ENCODE measurements around the gene FEM1C. TPM values are rescaled to one million over a fixed set of nuclear protein-coding genes. Genes with fewer than 3 reads are reported as not detected.
"Not testable (repeated sequence)": the region's sequence is repeated elsewhere in the genome, so short reads cannot be mapped to it uniquely, and the experiment has no call there.

Gene FEM1C
- total RNA-seq, 1 experiment from 2014 or later: 22.5 TPM

- no peak for DNase-seq (ENCODE audit: low read depth)
Measured at GRCh38 chr5:115522832-115523403, 21.7 kb downstream of the FEM1C start.

DNA sequence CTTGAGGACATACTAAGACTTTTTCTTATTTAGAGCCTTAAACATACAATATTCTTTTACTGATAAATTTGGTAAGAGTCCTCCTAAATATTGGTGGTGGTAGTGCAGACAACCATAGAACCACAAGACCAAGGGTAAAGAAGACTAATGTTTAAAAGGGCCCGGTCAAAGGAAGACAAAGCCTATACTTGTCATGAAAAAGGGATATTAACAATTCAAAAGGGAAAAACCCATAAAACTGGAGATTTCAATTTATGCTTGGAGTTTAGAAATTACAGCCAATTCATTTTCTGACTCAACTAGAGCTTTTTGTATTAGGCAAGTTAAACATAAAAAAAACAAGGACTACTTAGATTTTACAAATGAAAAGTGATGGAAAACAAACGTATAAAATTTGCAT lies 24.4 kb downstream of the FEM1C start:
- no peak for DNase-seq (ENCODE audit: low read depth)

DNA sequence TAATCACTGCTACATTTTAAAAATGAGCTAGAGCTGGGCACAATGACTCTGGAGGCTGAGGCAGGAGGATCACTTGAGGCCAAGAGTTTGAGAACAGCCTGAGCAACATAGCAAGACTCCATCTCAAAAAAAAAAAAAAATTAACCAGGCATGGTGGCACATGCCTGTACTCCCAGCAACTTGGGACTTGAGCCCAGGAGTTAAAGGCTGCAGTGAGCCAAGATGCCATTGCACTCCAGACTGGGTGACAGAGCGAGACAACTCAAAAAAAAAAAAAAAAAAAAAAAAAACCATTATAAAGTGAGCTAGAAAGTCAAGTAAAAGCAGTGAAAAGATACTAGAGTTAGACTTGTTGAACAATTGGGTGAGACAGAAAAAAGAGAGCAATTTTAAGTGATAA lies 28.2 kb downstream of the FEM1C start:
- DNase-seq (ENCODE audit: low read depth): no peak

DNA sequence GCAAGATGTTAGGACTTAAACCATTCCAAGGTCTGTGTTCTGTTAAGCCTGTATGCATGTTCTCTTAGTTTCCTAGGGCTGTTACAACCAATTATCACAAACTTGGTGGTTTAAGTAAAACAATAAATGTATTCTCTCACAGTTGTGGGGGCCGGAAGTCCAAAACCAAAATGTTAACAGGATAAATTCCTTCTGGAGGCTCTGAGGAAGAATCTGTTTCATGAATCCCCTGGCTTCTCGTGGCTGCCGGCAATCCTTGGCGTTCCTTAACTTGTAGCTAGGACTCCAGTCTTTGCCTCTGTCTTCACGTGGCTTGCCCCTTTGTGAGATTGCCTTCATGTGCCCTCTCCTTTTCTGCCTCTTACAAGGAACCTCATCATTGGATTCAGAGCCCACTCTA lies 30.4 kb downstream of the FEM1C start:
- DNase-seq (ENCODE audit: low read depth): no peak

DNA sequence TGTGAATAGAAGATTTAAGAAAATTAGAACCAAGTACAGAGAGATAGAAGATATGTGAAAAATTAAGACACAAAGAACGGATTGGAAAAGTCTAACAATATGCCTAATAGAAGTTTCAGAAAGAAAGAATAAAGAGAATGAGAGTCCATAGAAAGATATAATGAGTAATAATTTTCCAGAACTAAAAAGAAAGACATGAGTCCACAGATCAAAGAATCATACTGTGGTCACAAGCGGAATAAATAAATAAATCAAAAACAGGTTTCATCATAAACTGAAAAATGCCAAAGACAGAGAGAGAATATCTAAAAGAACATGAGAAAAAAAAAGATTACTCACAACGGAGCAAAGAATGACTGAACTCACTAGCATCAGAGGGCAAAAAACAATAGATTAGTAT lies 32.9 kb downstream of the FEM1C start:
- no peak for DNase-seq (ENCODE audit: low read depth)

DNA sequence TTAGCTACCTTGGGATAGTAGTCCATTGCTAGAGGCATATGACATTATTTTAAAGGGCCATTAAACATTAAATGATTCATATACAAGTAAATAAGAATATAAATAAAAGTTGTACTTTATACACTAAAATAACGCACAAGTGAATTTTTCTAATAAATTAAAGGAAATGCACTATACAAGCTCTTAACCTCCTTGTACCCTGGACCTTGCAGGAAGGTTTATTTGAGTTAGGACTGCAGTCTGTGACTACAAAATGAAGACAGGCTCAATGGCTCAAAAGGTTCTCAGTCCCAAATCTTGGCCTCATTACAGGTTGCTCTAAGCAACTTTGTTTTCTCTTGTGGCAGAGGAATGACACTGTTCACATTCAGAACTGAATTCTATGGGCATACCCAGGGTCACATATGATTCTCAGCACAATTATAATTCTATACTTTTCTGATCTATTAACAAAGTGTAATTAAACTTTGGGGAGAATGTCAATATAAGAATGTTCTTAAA lies 34.4 kb downstream of the FEM1C start:
- DNase-seq (ENCODE audit: low read depth): no peak

GRCh38 chr5:115509547-115509946 lies 35.0 kb downstream of the FEM1C start:
- no peak for DNase-seq (ENCODE audit: low read depth)

DNA sequence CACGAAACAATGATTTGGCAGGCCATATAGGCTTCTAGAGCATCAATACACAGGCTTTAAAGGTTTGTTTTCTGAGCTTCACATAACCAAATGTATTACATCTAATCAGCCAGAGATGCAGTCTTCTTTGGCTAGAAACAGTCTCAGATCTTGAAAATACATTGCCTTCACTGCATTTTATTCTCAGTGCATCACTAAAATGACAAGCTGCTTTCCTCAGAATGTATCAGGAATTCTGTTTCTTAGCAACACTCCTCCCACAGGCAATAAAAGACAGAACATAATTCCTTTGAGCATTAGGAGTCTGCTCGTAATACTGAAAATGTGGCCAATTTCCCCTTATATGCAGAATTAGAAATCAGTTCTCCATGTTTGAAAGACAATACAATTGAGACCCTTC lies 36.9 kb downstream of the FEM1C start:
- DNase-seq (ENCODE audit: low read depth): peak; percentile 21

DNA sequence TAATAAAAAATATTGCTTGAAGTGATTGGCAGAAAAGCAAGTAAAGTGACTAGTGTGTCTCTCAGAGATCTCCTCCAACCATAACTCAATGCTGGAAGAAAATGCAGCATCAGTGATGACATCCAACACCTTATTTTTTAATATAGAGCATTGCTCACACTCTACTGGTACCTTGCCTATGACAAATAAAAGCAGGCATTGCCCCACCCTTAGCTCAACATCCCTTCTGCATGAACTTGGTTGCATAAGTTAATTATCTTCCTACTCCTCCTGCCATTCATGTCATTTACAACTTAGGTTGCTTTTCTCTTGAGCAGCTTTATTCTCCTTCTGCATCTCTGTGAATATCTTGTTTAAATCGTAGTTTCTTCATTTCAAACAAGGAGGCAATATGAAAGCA lies 41.2 kb downstream of the FEM1C start:
- no peak for DNase-seq (ENCODE audit: low read depth)

- no peak for DNase-seq (ENCODE audit: low read depth)
Measured at GRCh38 chr5:115501464-115502210, 42.9 kb downstream of the FEM1C start.

- DNase-seq (ENCODE audit: low read depth): no peak
Measured at GRCh38 chr5:115500225-115500624, 44.4 kb downstream of the FEM1C start.

GRCh38 chr5:115496936-115497576 lies 47.5 kb downstream of the FEM1C start:
- DNase-seq (ENCODE audit: low read depth): no peak

GRCh38 chr5:115494570-115495289 lies 49.8 kb downstream of the FEM1C start:
- DNase-seq (ENCODE audit: low read depth): peak; percentile 73

- no peak for DNase-seq (ENCODE audit: low read depth)
Measured at GRCh38 chr5:115490596-115490995, 54.0 kb downstream of the FEM1C start.

GRCh38 chr5:115489733-115490132 lies 54.8 kb downstream of the FEM1C start:
- no peak for DNase-seq (ENCODE audit: low read depth)

- DNase-seq (ENCODE audit: low read depth): no peak
Measured at GRCh38 chr5:115487756-115488155, 56.8 kb downstream of the FEM1C start.

DNA sequence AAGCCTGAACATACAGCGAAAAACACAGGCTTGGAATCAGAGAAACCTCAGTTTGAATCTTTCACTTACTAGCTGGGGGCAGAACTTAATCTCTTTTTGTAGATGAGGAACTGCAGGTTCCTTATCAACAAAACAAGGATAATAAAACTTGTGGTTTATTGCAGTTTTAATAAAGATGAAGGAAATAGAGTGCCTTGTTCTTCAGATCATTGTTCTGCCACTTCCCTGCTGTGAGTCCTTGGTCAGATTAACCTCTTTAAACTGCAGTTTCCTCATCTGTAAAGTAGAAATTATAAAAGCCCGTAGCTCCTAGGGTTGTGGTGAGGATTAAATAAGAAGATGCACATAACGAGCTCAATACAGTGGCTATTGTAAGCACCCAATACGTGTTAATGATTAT lies 57.4 kb downstream of the FEM1C start:
- DNase-seq (ENCODE audit: low read depth): no peak

DNA sequence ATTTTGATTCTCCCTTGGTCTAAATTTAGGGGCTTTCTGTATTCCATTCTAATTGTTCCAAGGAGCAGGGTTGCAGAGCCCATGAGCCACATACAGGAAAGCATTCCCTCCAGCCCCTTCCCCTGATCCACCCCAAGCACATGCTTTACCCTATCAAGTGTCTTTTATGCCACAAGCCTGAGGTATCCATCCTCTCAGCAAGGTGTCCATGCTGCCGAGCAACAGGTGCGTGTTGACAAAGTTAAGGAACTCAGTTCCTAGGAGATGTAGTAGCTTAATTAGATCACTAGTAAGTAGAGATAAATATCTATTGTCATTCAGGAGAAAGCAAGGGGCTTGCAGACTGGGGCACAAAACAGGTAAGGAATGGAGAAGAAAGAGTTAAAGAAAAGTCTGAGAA lies 57.8 kb downstream of the FEM1C start:
- DNase-seq (ENCODE audit: low read depth): no peak

- DNase-seq (ENCODE audit: low read depth): no peak
Measured at GRCh38 chr5:115484368-115484767, 60.2 kb downstream of the FEM1C start.

- DNase-seq (ENCODE audit: low read depth): no peak
Measured at GRCh38 chr5:115480900-115481299, 63.7 kb downstream of the FEM1C start.

- DNase-seq (ENCODE audit: low read depth): no peak
Measured at GRCh38 chr5:115480271-115480670, 64.3 kb downstream of the FEM1C start.

DNA sequence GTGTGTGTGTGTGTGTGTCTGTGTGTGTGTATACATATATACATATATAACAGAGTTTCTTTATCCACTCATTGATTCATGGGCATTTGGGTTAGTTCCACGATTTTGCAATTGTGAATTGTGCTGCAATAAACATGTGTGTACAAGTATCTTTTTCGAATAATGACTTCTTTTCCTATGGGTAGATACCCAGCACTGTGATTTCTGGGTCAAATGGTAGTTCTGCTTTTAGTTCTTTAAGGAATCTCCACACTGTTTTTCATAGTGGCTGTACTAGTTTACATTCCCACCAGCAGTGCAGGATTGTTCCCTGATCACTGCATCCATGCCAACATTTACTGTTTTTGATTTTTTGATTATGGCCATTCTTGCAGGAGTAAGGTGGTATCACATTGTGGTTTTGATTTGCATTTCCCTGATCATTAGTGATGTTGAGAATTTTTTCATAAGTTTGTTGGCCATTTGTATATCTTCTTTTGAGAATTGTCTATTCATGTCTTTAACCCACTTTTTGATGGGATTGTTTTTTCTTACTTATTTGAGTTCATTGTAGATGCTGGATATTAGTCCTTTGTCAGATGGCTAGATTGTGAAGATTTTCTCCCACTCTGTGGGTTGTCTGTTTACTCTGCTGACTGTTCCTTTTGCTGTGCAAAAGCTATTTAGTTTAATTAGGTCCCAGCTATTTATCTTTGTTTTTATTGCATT lies 65.3 kb downstream of the FEM1C start:
- DNase-seq (ENCODE audit: low read depth): not testable (repeated sequence)

Data from M059J (cell line).